Measurements from ENCODE around the gene SCYL1. TPM values are rescaled to one million over a fixed set of nuclear protein-coding genes. Genes with fewer than 3 reads are reported as not detected.
A peak's percentile ranks its signal among the peaks of the same experiment; 100 is the strongest.
"Not testable (repeated sequence)": the region's sequence is repeated elsewhere in the genome, so short reads cannot be mapped to it uniquely, and the experiment has no call there.

The SCYL1 gene
- polyA plus RNA-seq, 3 donors = 60.9 to 68.7 (median 65.3) TPM

GRCh38 chr11:65564879-65565559 is 40.1 kb downstream of the SCYL1 start:
- not testable (repeated sequence) for DNase-seq (ENCODE audit: low read depth in 3 of 3, low spot score in 2 of 3)

DNA sequence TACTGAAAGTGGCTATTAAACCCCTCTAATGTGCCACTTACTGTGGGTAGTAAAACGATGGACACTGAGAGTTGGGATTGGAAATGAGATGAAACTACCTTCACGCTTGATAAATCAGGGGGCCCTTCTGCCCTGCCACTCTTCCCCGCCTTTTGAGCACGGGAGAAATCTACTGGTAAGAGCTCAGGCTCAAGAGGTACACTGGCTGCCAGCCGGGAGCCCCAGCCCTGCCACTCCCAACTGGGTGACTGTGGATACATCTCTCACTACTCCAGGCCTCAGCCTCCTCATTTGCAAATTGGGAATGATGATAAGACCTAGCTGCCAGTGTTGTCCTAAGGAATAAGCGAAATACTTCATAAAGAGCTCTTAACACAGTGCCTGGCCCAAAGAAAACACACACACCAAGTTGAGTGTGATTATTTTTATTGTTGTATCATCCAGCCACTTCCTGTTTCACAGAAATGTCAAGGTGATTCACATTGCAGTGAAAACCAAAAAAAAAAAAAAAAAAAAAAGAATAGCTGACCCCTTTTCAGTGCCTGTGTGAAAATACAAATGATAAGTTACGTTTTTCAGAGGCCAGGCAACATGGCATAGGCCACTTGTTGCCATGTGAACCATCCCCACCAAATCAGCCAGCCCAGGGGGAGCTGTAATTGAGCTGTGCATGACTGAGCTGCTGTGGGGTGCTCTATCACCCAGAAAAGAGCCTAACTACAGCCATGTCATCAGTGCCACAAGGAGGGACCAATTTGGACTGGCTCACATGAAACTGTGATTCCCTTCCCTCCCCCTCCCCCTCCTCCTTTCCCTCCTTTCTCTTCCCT is 41.0 kb downstream of the SCYL1 start:
- DNase-seq (ENCODE audit: low read depth in 3 of 3, low spot score in 2 of 3) = no peak

DNA sequence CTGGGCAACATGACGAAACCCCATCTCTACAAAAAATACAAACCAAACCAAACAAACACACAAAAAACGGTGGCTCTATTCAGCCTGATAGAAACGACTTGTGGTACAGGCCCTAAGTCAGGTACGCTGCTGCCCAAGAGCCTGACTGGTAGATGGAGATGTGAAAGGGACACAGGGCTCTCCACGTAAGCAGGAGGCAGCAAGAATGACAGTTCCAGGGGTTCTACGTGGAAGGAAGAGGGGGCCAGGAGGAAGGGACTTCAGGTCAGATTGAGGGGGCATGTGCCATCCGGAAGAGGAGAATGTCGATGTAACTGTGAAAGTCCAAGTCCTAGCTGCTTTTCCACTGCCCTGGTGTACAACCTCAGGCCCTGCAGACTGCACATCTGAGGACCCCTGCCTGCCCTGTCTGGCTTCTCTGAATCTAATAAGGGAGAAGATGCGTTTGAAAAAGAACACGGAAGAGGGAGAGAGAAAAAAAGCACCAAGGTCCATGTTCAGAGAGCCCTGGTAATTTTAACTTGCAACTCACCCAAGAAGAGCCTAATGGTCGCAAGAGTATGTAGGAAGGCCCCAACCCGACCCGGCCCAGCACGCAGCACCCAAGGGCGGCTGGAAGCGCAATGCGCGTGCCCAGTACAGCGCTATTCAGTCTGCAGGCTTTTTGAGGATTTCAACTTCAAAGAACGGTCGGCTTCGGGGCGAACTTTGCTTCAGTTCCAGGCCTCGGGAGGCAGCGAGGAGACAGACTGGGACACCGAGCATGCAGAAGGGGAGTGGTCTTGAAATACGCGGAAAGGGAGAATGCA is 44.5 kb downstream of the SCYL1 start:
- no peak for DNase-seq (ENCODE audit: low read depth in 3 of 3, low spot score in 2 of 3)

GRCh38 chr11:65569973-65570918 is 45.4 kb downstream of the SCYL1 start, which contains the start of gene ZNRD2:
Gene ZNRD2 (plus strand): TSS chr11:65570477. CDS start chr11:65570492, 15 bp downstream.
- peak; percentile 93 to 95 (median 95) for DNase-seq (ENCODE audit: low read depth in 3 of 3, low spot score in 2 of 3)

- DNase-seq (ENCODE audit: low read depth in 3 of 3, low spot score in 2 of 3) = no peak
These were observed 46.5 kb downstream of the SCYL1 start for GRCh38 chr11:65571420-65571819.

GRCh38 chr11:65571940-65572339 is 47.1 kb downstream of the SCYL1 start:
- DNase-seq (ENCODE audit: low read depth in 3 of 3, low spot score in 2 of 3) = no peak

- DNase-seq (ENCODE audit: low read depth in 3 of 3, low spot score in 2 of 3) = peak in 1 of 3 donors; percentile 88
These were observed 47.6 kb downstream of the SCYL1 start, which contains the start of gene FAM89B for GRCh38 chr11:65572356-65573051. Gene FAM89B (plus strand): TSS chr11:65572538. CDS start chr11:65572670, 132 bp downstream.

DNA sequence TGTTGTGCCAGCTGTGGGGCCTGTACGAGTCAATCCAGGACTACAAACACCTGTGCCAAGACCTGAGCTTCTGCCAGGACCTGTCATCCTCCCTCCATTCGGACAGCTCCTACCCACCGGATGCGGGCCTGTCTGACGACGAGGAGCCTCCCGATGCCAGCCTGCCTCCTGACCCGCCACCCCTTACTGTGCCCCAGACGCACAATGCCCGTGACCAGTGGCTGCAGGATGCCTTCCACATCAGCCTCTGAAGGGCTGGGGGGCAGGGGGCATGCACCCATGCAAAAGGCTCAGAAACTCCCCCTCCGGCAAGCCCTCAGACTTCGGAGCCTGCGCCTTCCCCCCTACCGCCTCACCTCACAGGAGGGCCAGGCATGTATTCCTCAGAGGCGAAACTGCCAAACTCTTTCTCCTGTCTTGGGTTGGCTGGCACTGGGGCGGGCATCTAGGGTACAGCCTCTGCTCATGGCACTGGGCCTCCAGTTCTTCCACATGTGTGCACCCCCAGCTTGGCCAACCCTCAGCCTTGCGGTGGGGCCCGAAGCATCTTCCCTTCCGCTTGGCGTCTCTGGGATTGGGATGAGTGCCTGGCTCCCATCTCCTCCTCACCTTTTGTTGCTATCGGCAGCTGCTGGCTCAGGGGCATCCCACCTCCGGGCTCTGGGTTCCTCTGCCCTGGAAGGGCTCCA is 48.7 kb downstream of the SCYL1 start:
- DNase-seq (ENCODE audit: low read depth in 3 of 3, low spot score in 2 of 3) = no peak

DNA sequence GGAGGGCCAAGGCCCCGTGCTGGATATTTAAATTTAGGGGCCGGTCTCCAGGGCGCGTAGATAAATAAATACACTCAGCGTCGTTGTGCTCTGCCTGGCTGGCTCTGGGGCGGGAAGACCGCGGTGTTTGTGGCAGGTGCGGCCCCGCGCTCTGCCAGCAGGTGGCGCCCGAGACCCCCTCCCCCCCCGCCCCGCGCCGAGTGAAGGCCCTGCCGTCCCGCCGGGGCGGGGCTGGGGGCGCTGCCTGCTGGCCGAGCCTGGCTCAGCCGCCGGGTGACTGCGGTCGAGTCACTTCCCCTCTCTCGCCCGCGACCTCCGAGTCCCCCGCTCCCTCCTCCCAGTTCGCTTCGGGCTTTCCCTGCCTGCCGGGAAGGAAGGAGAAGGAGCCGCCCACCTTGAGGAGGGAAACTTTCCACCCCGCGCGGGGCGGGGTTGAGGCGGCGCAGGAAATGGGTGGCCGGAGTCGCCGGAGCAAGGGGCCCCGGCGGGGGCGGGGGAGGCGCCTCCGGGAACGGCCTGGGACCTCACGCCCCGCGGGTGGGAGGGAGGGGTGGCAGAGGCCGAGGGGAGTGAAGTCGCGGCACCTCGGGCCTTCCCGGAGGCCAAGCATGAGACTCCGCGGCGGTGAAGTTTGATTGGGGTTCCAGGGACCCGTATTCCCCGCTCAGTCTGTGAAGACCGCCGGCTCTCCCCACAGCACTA is 49.4 kb downstream of the SCYL1 start:
- peak in 1 of 3 donors; percentile 77 for DNase-seq (ENCODE audit: low read depth in 3 of 3, low spot score in 2 of 3)

GRCh38 chr11:65574811-65575567 is 50.1 kb downstream of the SCYL1 start:
- no peak for DNase-seq (ENCODE audit: low read depth in 3 of 3, low spot score in 2 of 3)

- no peak for DNase-seq (ENCODE audit: low read depth in 3 of 3, low spot score in 2 of 3)
These were observed 50.8 kb downstream of the SCYL1 start, which contains the start of gene EHBP1L1 for GRCh38 chr11:65575568-65576231. Gene EHBP1L1 (plus strand): TSS chr11:65576053. CDS start chr11:65576303, 250 bp downstream.

DNA sequence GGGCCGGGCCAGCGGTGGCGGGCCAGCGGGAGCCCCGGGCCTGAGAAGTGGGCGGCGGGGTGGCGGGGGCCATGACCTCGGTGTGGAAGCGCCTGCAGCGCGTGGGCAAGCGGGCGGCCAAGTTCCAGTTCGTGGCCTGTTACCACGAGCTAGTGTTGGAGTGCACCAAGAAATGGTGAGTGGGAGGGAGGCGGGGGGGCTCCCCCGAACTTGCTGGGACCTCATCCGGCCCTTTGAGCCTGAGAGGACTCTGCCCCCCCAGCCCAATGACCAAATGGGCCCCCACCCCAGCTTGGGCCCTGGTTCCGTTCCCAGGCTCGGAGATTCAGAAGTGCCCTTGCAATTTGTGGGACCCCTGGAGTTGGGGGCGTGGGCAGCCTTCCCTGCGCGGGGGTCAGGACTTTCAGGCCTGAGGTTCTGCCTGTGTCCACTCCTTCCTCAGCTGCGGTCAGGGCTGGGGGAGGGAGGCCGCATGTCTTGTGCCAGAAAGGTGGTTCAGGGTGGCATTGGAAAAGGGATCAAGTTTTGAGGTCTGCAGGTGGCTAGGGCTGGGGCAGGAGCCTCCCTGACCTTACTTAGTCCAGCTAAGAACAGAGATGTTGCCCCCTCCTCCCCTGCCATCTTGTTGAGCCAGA is 51.5 kb downstream of the SCYL1 start:
- DNase-seq (ENCODE audit: low read depth in 3 of 3, low spot score in 2 of 3) = no peak

- DNase-seq (ENCODE audit: low read depth in 3 of 3, low spot score in 2 of 3) = no peak
These were observed 52.2 kb downstream of the SCYL1 start for GRCh38 chr11:65576867-65577755.

- DNase-seq (ENCODE audit: low read depth in 3 of 3, low spot score in 2 of 3) = no peak
These were observed 52.9 kb downstream of the SCYL1 start for GRCh38 chr11:65577756-65578109.

GRCh38 chr11:65578134-65578533 is 53.3 kb downstream of the SCYL1 start:
- no peak for DNase-seq (ENCODE audit: low read depth in 3 of 3, low spot score in 2 of 3)
